Vagina (tissue), 2 donors: ENCODE measurements around the gene CAVIN4. TPM values are rescaled to one million over a fixed set of nuclear protein-coding genes. Genes with fewer than 3 reads are reported as not detected.

Experiments used
- DNase-seq, 2 donors: peaks; one replicate each; pipeline ENCODE4 v3.0.0-alpha.2; 2017; ENCODE audit errors: extremely low spot score in 2 of 2
- H3K27ac ChIP-seq: fragments of 200-600 bp; sonication (generic); one replicate; pipeline ENCODE4 v1.5.1; 2019
- H3K27me3 ChIP-seq: fragments of 200-600 bp; sonication (generic); one replicate; pipeline ENCODE4 v1.5.1; 2019
- H3K36me3 ChIP-seq, 2 donors: fragments of 200-600 bp; sonication (generic); one replicate each; pipeline ENCODE4 v1.5.1; 2017 to 2019
- H3K4me1 ChIP-seq: fragments of 200-600 bp; sonication (generic); one replicate; pipeline ENCODE4 v1.5.1; 2019
- H3K4me3 ChIP-seq, 2 donors: fragments of 200-600 bp; sonication (generic); 1 replicate in 1 of 2; 2 replicates in 1 of 2; pipeline ENCODE4 v1.5.1; 2016 to 2019
- H3K9me3 ChIP-seq: fragments of 200-600 bp; sonication (generic); one replicate; pipeline ENCODE4 v1.5.1; 2019
- CTCF ChIP-seq, 3 experiments: fragments of 450-650 bp in 2 of 3; fragments of 200-600 bp in 1 of 3; sonication (generic) in 1 of 3; IDR thresholded peaks; one replicate each; pipeline ENCODE4 v1.5.1; 2017 to 2019; ENCODE audit warnings: antibody characterized with exemption in 3 of 3, mild to moderate bottlenecking in 2 of 3, moderate library complexity in 2 of 3
- POLR2A ChIP-seq, 2 donors: fragments of 450-650 bp; IDR thresholded peaks; one replicate each; pipeline ENCODE4 v1.6.1; 2017; ENCODE audit warnings: antibody characterized with exemption in 2 of 2, mild to moderate bottlenecking in 2 of 2, moderate library complexity in 2 of 2
- POLR2AphosphoS5 ChIP-seq, 2 donors: sonication (generic); formaldehyde crosslinking; IDR thresholded peaks; one replicate each; pipeline ENCODE4 v1.9.0; 2017; ENCODE audit warnings: antibody characterized with exemption in 2 of 2, mild to moderate bottlenecking in 2 of 2, low read depth in 1 of 2; ENCODE audit not compliant: insufficient read depth in 1 of 2
- intact Hi-C: fragments of 100-400 bp; cut with DNase I; formaldehyde crosslinking; loops from one replicate; pipeline ENCODE4 v1.15.1; 2023
- total RNA-seq: library from RNA; depleted of rRNA; stranded (reverse); fragments of >200 nt; gene quantifications from one replicate; pipeline ENCODE4 v1.2.3, GENCODE V29; 2016

The CAVIN4 gene
- total RNA-seq, 1 donor from 2014 or later: 0.49 TPM

GRCh38 chr9:100595391-100596199 is 17.7 kb downstream of the CAVIN4 start:
- peak; percentile 47 to 72 (median 66) for TF ChIP-seq CTCF (IDR thresholded peaks at IDR 0.05)
- TF ChIP-seq POLR2AphosphoS5 (IDR thresholded peaks at IDR 0.05; ENCODE audit: insufficient read depth in 1 of 2, low read depth in 1 of 2): peak in 1 of 2 donors; percentile 21
- no peak for TF ChIP-seq POLR2A (IDR thresholded peaks at IDR 0.05)
- H3K36me3 ChIP-seq: no peaks in the 10 kb centered on the region
- intact Hi-C loops: no loop called here

GRCh38 chr9:100597236-100597635 is 19.4 kb downstream of the CAVIN4 start:
- Histone ChIP-seq H3K4me3 (no peak overlapping the region), H3K27ac (no peak overlapping the region), H3K9me3 (no peaks in the 10 kb centered on the region), H3K27me3 (no peaks in the 10 kb centered on the region), H3K4me1 (peaks cover 19% of the 10 kb centered on the region), H3K36me3 (no peaks in the 10 kb centered on the region)
- intact Hi-C loops: no loop called here
- DNase-seq: no peak
- TF ChIP-seq POLR2AphosphoS5 (IDR thresholded peaks at IDR 0.05; ENCODE audit: insufficient read depth in 1 of 2, low read depth in 1 of 2) (no peak), POLR2A (IDR thresholded peaks at IDR 0.05) (no peak), CTCF (IDR thresholded peaks at IDR 0.05) (no peak)

More at GRCh38 chr9:100595391-100596199, 17.7 kb downstream of the CAVIN4 start:
- Histone ChIP-seq H3K4me3 (no peak overlapping the region), H3K4me1 (peaks cover 19% of the 10 kb centered on the region), H3K27ac (no peak overlapping the region), H3K27me3 (no peaks in the 10 kb centered on the region), H3K9me3 (no peaks in the 10 kb centered on the region)
- no peak for DNase-seq

GRCh38 chr9:100598641-100599145 is 20.8 kb downstream of the CAVIN4 start:
- Histone ChIP-seq H3K4me3 (peak overlapping the region; percentile 46 to 48), H3K27ac (no peak overlapping the region), H3K9me3 (no peaks in the 10 kb centered on the region), H3K36me3 (no peaks in the 10 kb centered on the region), H3K4me1 (peaks cover 19% of the 10 kb centered on the region), H3K27me3 (no peaks in the 10 kb centered on the region)
- no peak for DNase-seq
- TF ChIP-seq POLR2AphosphoS5 (IDR thresholded peaks at IDR 0.05; ENCODE audit: insufficient read depth in 1 of 2, low read depth in 1 of 2) (peak; percentile 36 to 48), CTCF (IDR thresholded peaks at IDR 0.05) (no peak), POLR2A (IDR thresholded peaks at IDR 0.05) (no peak)
- intact Hi-C loops: no loop called here

- Histone ChIP-seq H3K9me3 (no peaks in the 10 kb centered on the region), H3K4me1 (peaks cover 19% of the 10 kb centered on the region), H3K27ac (no peak overlapping the region), H3K27me3 (no peaks in the 10 kb centered on the region), H3K36me3 (no peaks in the 10 kb centered on the region), H3K4me3 (no peak overlapping the region)
- intact Hi-C loops: no loop called here
- TF ChIP-seq CTCF (IDR thresholded peaks at IDR 0.05) (no peak), POLR2A (IDR thresholded peaks at IDR 0.05) (no peak), POLR2AphosphoS5 (IDR thresholded peaks at IDR 0.05; ENCODE audit: insufficient read depth in 1 of 2, low read depth in 1 of 2) (no peak)
- no peak for DNase-seq
These were observed 22.7 kb downstream of the CAVIN4 start for GRCh38 chr9:100600521-100601079.

GRCh38 chr9:100601216-100601615 is 23.3 kb downstream of the CAVIN4 start:
- H3K27me3 ChIP-seq: no peaks in the 10 kb centered on the region
- intact Hi-C loops: no loop called here
- peaks cover 19% of the 10 kb centered on the region for H3K4me1 ChIP-seq
- no peak for DNase-seq
- no peak overlapping the region for H3K4me3 ChIP-seq
- TF ChIP-seq POLR2A (IDR thresholded peaks at IDR 0.05) (no peak), CTCF (IDR thresholded peaks at IDR 0.05) (no peak), POLR2AphosphoS5 (IDR thresholded peaks at IDR 0.05; ENCODE audit: insufficient read depth in 1 of 2, low read depth in 1 of 2) (no peak)
- no peak overlapping the region for H3K27ac ChIP-seq
- no peaks in the 10 kb centered on the region for H3K9me3 ChIP-seq
- no peaks in the 10 kb centered on the region for H3K36me3 ChIP-seq
